Testis (tissue), 2 donors: ENCODE results near the gene HJV.

ENCODE experiments used
- POLR2A ChIP-seq: fragments of 450-650 bp; IDR thresholded peaks from one replicate; pipeline ENCODE4 v1.6.1; 2017; ENCODE audit warnings: antibody characterized with exemption, mild to moderate bottlenecking, moderate library complexity
- TF ChIP-seq, protein P1 (sequence below), 3 experiments: fragments of 450-650 bp in 2 of 3; fragments of 200-600 bp in 1 of 3; sonication (generic) in 1 of 3; IDR thresholded peaks; one replicate each; pipeline ENCODE4 v1.5.1; 2016 to 2019; ENCODE audit warnings: antibody characterized with exemption in 3 of 3, mild to moderate bottlenecking in 2 of 3, moderate library complexity in 1 of 3

DNA sequence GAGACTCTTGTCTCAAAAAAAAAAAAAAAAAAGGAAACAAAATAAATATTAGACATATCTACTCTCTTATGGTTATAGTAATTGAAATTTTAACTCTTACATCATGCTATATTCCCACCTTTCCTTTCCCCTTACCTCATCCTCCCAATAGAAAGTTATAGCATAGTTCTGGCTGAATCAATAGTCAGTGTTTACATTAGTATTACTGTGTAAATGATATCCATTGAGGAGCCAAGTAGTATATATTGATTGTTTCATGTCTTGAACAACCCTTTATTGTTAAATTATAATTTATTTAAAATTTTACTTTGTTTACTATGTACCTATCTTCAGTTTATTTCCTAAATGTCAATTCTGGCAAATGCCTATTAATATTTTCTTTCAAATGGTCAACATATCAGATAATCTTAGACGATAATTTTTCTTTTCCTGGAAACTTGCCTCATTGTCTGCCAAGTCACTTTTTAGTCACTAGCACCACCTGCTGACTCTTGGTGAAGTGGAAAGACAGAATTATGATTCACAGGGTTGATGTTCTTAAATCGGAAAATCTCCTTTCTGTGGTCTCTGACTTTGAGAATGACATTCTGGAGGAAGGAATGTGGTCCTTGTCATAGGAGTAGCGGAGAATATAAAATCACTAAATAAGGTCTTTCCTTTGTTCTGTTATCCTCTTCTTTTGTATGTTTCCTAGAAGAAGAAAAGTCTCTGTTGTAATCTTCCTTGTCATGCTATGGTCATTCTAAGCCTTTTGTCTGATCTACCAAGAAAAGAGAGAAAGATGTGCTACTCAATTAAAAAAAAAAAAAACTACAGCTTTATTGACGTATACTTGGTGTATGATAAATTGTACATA lies 8.6 kb downstream of the HJV start:
- TF ChIP-seq, protein P1, sequence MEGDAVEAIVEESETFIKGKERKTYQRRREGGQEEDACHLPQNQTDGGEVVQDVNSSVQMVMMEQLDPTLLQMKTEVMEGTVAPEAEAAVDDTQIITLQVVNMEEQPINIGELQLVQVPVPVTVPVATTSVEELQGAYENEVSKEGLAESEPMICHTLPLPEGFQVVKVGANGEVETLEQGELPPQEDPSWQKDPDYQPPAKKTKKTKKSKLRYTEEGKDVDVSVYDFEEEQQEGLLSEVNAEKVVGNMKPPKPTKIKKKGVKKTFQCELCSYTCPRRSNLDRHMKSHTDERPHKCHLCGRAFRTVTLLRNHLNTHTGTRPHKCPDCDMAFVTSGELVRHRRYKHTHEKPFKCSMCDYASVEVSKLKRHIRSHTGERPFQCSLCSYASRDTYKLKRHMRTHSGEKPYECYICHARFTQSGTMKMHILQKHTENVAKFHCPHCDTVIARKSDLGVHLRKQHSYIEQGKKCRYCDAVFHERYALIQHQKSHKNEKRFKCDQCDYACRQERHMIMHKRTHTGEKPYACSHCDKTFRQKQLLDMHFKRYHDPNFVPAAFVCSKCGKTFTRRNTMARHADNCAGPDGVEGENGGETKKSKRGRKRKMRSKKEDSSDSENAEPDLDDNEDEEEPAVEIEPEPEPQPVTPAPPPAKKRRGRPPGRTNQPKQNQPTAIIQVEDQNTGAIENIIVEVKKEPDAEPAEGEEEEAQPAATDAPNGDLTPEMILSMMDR (IDR thresholded peaks at IDR 0.05) = peak; percentile 43 to 52 (median 49)
- no peak for TF ChIP-seq POLR2A
